GM21526 (cell line): ENCODE results near the gene HSDL2.
"Not testable (repeated sequence)": the region's sequence is repeated elsewhere in the genome, so short reads cannot be mapped to it uniquely, and the experiment has no call there.

Experiments
- ATAC-seq: cut with Tn5 transposase; IDR thresholded peaks from one replicate; pipeline ENCODE4 v1.9.1; 2021; ENCODE audit warnings: moderate library complexity; ENCODE audit not compliant: unreplicated experiment, low FRiP score

The HSDL2 gene

DNA sequence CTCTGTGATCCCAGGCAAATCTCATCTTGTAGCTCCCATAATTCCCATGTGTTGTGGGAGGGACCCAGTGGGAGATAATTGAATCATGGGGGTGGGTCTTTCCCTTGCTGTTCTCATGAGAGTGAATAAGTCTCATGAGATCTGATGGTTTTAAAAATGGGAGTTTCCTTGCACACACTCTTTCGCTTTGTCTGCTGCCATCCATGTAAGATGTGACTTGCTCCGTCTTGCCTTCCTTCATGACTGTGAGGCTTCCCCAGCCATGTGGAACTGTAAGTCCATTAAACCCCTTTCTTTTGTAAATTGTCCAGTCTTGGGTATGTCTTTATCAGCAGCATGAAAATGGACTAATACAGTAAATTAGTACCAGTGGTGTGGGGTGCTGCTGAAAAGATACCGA is 14.7 kb upstream of the HSDL2 start:
- not testable (repeated sequence) for ATAC-seq

DNA sequence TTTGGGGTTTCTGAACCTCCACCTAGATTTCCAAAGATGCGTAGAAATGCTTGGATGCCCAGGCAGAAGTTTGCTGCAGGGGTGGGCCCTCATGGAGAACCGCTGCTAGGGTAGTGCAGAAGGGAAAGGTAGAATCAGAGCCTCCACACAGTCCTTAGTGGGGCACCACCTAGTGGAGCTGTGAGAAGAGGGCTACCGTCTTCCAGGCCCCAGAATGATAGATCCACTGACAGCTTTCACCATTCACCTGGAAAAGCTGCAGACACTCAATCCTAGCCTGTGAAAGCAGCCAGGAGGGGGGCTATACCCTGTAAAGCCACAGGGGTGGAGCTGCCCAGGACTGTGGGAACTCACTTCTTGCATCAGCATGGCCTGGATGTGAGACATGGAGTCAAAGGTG is 13.3 kb upstream of the HSDL2 start:
- ATAC-seq = no peak

DNA sequence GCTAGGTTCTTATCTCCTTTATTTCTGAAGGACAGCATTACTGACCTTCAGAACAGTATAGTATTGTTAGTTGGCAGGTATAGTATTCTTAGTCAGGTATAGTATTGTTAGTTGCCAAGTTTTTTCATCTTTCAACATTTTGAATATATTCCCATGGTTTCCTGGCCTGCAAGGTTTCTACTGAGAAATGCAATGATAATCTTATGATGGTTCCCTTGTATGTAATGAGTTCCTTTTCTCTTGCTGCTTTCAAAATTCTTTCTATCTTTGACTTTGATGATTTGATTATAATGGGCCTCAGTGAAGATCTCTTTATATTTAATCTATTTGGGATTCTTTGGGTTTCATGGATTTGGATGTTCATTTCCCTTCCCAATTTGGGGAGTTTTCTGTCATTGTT is 12.4 kb upstream of the HSDL2 start:
- no peak for ATAC-seq

DNA sequence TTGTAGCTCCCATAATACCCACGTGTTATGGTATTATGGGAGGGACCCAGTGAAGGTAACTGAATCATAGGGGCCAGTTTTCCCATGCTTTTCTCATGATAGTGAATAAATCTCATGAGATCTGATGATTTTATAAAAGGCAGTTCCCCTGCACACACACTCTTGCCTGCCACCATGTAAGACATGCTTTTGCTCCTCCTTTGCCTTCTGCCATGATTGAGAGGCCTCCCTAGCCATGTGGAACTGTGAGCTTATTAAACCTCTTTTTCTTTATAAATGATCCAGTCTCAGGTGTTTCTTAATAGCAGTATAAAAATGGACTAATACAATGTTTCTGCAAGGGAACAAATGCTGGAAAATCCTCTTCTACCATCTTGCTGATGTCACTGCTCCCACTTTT is 10.1 kb upstream of the HSDL2 start:
- no peak for ATAC-seq

DNA sequence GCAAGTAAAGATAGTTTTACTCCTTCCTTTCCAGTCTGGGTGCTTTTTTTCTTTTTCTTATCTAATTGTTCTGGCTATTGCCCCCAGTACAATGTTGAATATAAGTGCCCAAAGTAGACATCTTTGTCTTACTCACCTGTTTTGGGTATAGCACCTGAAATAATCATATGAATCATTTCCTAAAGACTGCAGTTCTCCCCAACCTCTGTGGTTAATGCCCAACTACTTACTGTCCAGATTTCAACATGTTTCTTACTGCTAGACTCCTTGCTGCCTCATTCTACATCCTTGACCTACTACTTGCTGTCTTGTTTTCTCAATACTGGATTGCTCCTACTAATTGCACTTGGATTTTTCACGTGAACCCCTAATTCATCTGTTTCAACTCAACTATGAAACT is 8.8 kb upstream of the HSDL2 start:
- ATAC-seq = no peak

DNA sequence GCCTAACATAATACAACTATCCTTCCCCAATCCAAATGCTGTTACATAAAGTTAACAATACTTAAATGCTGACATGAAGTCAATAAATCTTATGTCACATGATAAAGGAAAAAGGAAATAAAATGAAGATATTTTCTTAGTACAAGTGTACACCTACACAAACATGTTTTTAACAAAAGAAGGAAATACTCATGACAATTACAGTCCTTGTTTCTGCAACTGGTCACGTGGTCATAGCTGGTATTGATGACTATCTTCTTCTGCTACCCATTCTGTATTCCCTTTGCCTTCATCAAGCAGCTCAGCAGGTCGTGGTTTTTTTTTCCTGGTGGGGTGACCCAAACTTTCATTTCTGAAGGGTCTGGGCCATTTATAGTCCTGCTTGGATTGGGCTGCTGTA is 6.2 kb upstream of the HSDL2 start:
- not testable (repeated sequence) for ATAC-seq

DNA sequence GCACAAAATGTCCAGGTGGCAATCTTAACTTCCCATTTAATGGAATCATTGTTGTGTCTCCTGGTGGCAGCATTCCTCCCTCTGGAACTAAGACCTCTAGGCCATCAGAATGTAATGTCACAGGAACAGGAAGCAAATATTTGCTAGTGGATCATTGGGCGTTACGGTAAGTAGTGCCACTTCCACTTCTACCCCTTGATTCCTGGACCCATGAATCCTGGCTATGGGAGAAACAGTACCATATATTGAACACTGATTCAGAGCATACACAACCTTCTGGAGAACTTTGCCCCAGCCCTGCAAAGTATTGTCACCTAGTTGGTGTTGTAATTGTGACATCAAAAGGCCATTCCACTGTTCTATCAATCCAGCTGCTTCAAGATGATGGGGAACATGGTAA is 5.7 kb upstream of the HSDL2 start:
- ATAC-seq = not testable (repeated sequence)

DNA sequence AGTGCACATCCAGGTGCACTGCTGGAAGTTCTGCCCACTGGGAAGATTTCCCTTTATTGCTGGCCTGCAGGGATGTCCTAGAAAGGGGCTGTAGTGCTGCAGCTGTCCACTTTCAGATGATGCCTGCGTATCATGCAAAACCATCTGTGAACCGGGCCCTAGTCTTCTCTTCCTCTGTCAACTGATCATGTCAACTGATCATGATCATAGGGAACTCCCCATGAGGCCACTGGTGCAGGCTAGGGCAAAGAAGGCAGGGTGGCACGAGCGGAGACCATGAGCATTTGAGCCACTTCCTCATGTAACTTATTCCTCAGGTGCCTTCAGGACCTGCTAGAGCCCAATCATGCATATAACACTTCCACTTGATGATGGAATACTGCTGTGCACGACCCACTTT is 4.5 kb upstream of the HSDL2 start:
- no peak for ATAC-seq

DNA sequence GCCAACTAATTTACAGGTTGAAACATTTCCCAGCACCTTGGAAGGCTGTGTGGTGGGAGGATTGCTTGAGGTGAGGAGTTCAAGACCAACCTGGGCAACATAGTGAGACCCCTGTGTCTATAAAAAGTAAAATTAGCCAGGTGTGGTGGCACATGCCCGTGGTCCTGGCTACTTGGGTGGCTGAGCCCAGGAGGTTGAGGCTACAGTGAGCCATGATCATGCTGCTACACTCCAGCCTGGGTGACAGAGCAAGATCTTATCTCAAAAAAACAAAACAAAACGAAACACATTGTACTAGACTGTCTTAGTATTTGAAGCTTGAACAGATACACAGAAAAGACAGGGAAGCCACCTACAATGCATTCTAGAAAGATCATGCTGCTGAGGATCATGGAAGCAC is 2.8 kb upstream of the HSDL2 start:
- no peak for ATAC-seq

DNA sequence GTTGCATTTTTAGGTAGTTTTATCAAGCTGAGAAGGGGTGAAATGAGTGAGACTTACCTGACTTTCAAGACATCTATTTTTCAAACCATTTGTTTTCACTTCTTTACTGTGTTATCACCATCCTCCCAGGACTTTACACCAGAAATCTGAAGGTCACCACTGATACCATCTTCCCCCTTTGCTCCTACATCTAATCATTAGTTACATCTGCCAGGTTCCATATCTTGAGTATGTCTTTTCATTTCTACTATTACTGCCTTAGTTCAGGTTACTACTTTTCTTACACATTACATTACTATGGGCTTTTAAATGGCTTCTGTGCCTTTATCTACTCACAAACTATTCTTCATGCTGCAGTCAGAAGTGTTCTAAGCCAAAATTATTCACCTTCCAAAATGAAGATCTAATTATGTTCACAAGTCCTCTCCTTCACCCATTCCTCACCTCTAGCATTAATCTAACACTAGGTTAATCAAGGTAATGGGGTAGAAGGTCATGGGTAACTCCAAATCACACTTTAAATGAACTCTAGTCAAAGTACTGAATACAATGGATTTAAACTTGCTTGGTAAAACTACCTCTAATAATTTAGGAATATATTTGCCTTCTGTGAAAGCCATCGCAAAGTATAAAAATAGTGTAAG is 2.1 kb upstream of the HSDL2 start:
- ATAC-seq = no peak

DNA sequence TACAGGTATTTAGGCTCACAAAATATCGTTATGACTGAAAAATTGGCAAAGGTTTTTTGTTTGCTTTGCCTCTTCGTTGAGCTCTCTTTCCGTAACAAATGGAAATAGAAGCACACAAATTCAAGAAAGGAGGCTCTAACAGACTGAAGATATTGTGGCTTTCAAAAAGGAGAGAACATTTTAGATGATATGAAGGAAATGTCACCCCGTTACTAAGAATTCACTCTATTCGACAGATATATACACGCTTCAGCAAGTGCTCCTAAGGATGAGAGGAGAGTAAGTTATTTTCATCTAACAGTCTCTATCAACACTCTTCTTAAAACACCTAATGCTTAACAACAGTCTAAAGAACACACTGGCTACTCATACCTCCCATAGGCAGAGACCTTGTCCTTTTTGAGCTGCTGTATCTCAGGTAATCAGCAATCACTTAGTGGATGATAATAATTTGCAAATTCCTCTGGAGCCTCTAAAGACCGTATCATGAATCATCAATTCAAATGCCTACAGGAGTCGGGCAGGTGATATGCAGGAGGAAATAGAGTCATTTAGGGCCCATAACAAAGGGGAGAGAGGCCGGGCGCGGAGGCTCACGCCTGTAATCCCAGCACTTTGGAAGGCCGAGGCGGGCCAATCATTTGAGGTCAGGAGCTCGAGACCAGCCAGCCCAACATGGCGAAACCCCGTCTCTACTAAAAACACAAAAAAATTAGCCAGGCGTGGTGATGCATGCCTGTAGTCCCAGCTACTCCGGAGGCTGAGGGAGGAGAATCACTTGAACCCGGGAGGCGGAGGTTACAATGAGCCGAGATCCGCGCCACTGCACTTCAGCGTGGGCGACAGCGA is 1.4 kb upstream of the HSDL2 start:
- no peak for ATAC-seq

DNA sequence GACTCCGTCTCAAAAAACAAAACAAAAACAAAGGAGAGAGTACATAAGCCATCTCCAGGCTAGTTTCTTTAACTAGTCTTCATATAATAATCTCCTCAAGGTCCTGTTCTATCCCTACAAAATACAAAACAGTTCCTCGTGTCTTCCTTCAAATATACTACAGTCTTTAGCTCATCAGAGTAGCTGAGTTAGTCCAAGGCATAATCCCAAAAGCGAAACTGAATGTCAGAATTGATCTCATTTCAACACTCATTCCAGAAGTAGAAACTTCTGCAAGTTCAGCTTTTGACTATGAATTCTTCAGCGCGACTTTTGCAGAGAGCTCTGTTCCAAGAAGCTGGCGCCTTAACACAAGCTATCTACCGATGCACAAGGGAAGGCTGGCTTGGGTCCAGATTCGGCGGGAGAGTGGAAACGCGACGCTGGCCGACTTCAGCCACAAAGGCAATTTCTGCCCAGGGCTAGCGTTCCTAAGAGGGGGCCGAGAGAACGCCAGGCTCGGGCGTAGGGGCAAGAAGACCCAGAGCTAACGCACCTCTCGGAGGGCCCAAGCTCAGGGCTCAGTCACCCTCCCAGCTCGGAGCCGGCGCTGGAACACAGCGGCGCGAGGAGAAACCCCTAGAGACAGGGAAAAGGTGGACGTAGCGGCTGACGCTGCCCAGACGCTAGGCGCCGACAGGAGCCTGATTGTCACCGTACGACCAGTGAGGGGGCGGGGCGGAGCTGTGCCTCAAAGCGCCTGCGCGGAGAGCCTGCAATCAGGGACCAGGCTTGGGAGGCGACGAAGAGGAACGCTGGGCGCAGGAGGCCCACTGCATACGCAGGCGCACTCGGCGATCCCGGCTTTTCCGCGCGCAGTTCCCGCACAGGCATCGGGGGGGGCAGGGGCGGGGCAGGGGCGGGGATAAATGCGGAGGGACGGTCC is 469 bp upstream of the HSDL2 start:
- peak; percentile 81 for ATAC-seq

DNA sequence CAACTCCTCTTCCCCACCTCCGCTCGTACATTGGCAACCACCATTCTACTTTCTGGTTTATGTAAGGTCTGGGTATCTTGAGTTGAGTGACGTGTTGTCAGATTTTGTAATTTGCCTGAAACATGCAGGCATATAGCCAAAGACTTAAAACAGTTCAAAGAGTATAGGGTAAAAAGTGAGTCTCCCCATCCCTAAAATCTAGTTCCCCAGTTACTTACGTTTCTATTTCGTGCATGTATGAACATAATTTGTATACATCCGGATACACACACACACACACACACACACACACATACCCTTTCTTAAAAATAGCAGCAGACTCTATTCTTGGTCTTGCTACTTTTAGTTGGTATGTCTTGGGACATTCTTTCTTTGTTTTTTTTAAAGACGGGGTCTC is 915 bp downstream of the HSDL2 start:
- no peak for ATAC-seq

DNA sequence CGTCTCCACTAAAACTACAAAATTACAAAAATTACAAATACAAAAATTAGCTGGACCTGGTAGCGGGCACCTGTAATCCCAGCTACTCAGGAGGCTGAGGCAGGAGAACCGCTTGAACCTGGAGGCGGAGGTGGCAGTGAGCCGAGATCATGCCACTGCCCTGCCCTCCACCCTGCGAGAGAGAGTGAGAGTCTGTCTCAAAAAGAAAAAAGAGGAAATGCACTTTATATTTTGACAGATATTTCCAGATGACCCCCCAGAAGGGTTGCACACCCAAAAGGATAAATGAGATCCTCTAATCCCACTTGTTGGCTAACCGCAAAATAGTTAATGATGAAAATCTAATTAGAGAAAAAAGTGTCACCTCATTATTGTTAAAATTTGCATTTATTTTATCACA is 2.2 kb downstream of the HSDL2 start:
- ATAC-seq = no peak

DNA sequence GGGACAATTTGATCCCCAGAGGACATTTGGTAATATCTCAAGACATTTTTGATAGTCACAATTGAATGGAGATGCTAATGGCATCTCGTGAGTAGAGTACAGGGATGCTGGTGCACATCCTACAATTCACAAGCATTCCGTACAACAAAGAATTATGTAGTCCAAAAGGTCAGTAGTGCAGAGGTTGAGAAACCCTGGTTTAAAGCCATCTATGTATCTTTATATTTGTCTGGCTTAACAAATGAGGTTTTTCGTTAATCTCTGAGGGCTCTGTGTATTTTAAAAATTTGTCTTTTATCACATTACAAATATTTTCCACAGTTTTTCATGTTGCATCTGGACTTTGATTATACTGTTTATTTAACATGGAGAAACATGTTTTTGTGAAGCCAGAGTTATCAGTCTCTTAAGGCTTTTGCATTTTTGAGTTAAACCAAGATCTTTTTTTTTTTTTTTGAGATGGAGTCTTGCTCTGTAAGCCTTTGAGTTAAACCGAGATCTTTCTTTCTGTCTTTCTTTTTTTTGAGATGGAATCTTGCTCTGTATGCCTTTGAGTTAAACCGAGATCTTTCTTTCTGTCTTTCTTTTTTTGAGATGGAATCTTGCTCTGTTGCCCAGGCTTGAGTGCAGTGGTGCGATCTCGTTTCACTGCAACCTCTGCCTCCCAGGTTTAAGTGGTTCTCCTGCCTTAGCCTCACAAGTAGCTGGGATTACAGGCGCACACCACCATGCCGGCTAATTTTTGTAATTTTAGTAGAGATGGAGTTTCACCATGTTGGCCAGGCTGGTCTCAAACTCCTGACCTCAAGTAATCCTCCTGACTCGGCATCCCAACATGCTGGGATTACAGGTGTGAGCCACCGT is 2.8 kb downstream of the HSDL2 start:
- ATAC-seq = no peak

DNA sequence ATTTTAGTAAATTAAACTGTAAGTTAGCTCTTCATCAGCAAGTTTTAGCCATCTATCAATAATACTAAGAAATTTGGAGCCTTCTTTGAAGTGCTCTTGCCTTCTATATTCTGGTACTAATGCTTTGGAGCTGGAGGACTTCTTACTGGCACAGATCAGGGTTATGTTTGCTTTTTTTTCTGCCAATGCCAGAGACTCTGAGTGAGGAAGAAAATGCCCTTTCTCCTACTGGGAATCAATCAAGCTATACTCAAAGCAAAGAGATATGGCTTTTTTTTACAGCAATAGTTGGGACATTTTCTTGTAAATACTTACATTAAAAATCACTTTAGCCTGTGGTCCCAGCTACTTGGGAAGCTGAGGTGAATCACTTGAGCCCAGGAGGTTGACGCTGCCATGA is 4.3 kb downstream of the HSDL2 start:
- no peak for ATAC-seq

DNA sequence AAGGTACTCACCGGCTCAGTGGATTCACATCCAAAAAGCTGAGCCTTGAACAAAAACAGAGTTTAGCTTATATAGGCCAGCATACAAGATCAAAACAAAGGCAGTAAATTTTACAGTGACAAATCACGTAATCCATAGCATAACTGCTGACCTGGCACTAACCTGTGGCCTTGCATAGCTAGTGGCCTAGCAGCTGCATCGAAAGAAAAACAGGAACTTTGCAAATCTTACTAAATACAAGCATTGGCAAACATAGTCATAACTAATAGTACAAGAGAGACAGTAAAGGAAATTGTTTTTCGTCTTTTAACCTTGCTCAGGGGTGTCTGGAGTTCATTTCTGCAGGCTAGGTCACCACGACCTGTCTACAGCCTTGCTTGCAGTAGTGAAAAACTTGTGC is 4.8 kb downstream of the HSDL2 start:
- ATAC-seq = no peak

DNA sequence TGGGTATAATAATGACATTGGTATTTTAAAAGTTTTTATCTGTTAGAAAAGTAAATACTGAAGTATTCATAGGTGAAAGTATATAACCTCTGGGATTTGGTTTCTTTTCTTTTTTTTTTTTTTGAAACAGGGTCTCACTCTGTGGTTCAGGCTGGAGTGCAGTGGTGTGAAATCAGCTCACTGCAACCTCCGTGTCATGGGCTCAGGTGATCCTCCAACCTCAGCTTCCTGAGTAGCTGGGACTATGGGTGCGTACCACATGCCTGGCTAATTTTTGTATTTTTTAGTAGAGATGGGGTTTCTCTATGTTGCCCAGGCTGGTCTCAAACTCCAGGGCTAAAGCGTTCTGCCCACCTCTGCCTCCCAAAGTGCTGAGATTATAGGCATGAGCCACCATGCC is 7.2 kb downstream of the HSDL2 start:
- ATAC-seq = no peak

DNA sequence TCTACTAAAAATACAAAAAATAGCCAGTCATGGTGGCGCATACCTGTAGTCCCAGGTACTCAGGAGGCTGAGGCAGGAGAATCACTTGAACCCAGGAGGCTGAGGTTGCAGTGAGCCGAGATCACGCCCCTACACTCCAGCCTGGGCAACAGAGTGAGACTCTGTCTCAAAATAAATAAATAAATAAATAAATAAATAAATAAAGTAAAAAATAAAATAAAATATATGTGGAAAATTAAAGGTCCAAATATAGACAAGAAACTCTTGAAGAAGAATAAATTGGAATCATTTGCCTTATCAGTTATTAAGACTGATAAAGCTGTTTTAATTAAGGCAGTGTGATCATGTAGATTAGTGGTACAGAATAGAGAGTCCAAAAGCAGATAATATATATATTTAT is 10.0 kb downstream of the HSDL2 start:
- not testable (repeated sequence) for ATAC-seq

DNA sequence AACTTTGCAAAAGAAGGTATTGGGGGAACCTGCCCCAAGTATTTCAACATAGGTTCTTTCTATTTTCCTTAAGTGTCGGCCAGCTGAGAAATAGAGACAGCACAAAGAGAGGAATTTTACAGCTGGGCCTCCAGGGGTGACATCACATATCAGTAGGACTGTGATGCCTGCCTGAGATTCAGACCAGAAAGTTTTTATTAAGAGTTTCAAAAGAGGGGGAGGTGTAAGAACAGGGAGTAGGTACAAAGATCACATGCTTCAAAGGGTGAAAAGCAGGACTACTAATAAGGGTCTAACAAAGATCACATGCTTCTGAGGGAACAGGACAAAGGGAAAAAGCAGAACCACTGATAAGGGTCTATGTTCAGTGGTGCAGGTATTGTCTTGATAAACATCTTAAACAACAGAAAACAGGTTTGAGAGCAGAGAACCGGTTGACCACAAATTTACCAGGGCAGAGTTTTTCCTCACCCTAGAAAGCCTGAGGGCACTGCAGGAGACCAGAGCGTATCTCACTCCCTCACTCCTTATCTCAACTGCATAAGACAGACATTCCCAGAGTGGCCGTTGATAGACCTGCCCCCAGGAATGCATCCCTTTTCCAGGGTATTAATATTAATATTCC is 12.1 kb downstream of the HSDL2 start:
- not testable (repeated sequence) for ATAC-seq
